Measurements from ENCODE around the gene PLCB1.

PLCB1 gene

GRCh38 chr20:8874437-8874836 is 742.4 kb downstream of the PLCB1 start:
- Mint-ChIP-seq H3K27ac (no peak overlapping the region), H3K4me3 (no peak overlapping the region)

DNA sequence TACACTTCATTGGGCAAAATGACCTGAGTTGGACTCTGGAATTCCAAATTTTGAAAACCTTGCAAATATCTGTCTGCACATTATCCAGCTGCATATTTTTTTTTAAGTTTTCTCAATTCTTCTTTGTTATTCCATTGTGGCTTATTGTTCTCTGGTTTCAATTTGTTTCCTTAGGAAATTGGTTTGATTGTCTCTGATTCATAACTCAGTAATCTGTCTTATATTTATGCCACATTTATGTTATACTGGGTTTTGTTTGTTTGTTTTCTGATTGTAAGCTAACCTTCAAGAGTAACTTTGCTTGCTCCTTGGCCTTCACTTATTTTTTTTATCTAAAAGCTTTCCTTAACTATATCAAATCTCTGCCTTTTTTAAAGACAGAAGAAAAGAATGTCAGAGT is 743.5 kb downstream of the PLCB1 start:
- no peak overlapping the region for H3K27ac Mint-ChIP-seq
- H3K36me3 Mint-ChIP-seq (ENCODE audit: low read depth), result no peaks in the 10 kb centered on the region
- no peaks in the 10 kb centered on the region for H3K27me3 Mint-ChIP-seq

More at GRCh38 chr20:8874437-8874836, 742.4 kb downstream of the PLCB1 start:
- intact Hi-C loops (cut with micrococcal nuclease), result no loop called here
- Mint-ChIP-seq H3K4me1 (ENCODE audit: low read depth) (no peaks in the 10 kb centered on the region), H3K36me3 (ENCODE audit: low read depth) (no peaks in the 10 kb centered on the region), H3K9me3 (no peaks in the 10 kb centered on the region), H3K27me3 (no peaks in the 10 kb centered on the region)

DNA sequence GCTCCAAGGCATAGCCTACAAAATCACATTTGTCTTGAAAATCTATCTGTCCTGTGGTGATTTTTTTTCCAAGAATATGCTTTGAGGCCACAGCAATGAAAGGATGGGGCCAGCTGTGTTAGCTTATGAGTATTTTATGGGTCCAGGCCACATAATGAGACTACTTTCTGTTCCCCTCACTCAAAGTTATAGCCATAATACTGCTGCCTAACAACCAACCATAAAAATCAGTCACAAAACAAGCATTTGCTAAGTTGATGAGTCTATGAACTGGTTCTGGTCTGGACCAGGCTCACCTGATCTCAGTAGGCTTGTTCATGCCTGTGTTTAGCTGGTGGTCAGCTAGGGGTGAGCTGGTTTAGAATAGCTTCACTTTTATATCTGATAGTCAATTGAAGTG is 744.3 kb downstream of the PLCB1 start:
- intact Hi-C loops (cut with micrococcal nuclease), result no loop called here
- Mint-ChIP-seq H3K9me3 (no peaks in the 10 kb centered on the region), H3K4me1 (ENCODE audit: low read depth) (no peaks in the 10 kb centered on the region), H3K27ac (no peak overlapping the region), H3K27me3 (no peaks in the 10 kb centered on the region), H3K4me3 (no peak overlapping the region), H3K36me3 (ENCODE audit: low read depth) (no peaks in the 10 kb centered on the region)

More for the DNA sequence above, 743.5 kb downstream of the PLCB1 start:
- intact Hi-C loops (cut with micrococcal nuclease), result no loop called here
- no peaks in the 10 kb centered on the region for H3K9me3 Mint-ChIP-seq
- no peaks in the 10 kb centered on the region for H3K4me1 Mint-ChIP-seq (ENCODE audit: low read depth)
- H3K4me3 Mint-ChIP-seq, result no peak overlapping the region

DNA sequence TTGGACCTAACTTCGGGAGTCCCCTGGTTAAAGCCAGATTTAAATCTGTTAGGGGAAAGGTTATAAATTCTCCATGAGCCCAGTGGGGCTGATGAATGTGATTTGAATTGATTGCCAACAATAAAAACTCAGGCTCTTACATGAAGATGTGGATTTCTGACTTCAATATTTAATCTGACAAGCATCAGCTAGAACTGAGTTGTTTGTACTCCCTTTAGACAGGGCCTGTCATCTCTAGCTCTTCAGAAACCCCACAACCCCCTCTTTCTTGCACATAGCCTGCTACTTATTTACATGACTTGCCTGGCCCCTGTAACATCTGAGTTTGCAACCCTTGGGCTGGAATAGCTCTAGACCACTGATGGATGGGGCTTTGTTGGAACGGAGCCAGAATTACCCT is 745.2 kb downstream of the PLCB1 start:
- no peak overlapping the region for H3K4me3 Mint-ChIP-seq
- H3K27me3 Mint-ChIP-seq, result no peaks in the 10 kb centered on the region
- no peak overlapping the region for H3K27ac Mint-ChIP-seq
- H3K4me1 Mint-ChIP-seq (ENCODE audit: low read depth), result no peaks in the 10 kb centered on the region
- no peaks in the 10 kb centered on the region for H3K9me3 Mint-ChIP-seq
- intact Hi-C loops (cut with micrococcal nuclease), result no loop called here
- H3K36me3 Mint-ChIP-seq (ENCODE audit: low read depth), result no peaks in the 10 kb centered on the region

- no peaks in the 10 kb centered on the region for H3K9me3 Mint-ChIP-seq
- no peak overlapping the region for H3K27ac Mint-ChIP-seq
- intact Hi-C loops (cut with micrococcal nuclease), result no loop called here
- no peaks in the 10 kb centered on the region for H3K27me3 Mint-ChIP-seq
- H3K4me3 Mint-ChIP-seq, result no peak overlapping the region
- H3K4me1 Mint-ChIP-seq (ENCODE audit: low read depth), result no peaks in the 10 kb centered on the region
- H3K36me3 Mint-ChIP-seq (ENCODE audit: low read depth), result no peaks in the 10 kb centered on the region
These were observed 747.6 kb downstream of the PLCB1 start for GRCh38 chr20:8879669-8880068.

GRCh38 chr20:8880085-8880853 is 748.2 kb downstream of the PLCB1 start:
- Mint-ChIP-seq H3K9me3 (no peaks in the 10 kb centered on the region), H3K36me3 (ENCODE audit: low read depth) (no peaks in the 10 kb centered on the region), H3K27me3 (no peaks in the 10 kb centered on the region), H3K27ac (no peak overlapping the region), H3K4me3 (no peak overlapping the region), H3K4me1 (ENCODE audit: low read depth) (no peaks in the 10 kb centered on the region)
- intact Hi-C loops (cut with micrococcal nuclease), result no loop called here

DNA sequence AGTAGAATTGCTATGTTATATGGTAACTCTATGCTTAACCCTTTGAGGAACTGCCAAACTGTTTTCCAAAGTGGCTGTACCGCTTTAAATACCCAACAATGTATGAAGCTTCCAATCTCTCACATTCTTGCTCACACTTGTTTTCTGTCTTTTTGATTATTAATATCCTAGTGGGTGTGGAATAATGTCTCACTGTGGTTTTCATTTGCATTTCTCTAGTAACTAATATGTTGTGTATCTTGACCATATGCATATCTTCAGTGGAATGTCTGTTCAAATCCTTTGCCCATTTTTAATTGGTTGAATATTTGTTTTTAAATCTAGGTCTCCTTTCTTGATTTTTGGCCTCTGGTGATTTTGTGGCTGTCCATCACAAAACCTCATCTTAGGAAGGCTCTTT is 759.0 kb downstream of the PLCB1 start:
- intact Hi-C loops (cut with micrococcal nuclease), result no loop called here
- no peak overlapping the region for H3K27ac Mint-ChIP-seq
- H3K4me1 Mint-ChIP-seq (ENCODE audit: low read depth), result no peaks in the 10 kb centered on the region
- no peaks in the 10 kb centered on the region for H3K36me3 Mint-ChIP-seq (ENCODE audit: low read depth)
- no peaks in the 10 kb centered on the region for H3K27me3 Mint-ChIP-seq
- no peak overlapping the region for H3K4me3 Mint-ChIP-seq
- peaks cover 33% of the 10 kb centered on the region for H3K9me3 Mint-ChIP-seq

DNA sequence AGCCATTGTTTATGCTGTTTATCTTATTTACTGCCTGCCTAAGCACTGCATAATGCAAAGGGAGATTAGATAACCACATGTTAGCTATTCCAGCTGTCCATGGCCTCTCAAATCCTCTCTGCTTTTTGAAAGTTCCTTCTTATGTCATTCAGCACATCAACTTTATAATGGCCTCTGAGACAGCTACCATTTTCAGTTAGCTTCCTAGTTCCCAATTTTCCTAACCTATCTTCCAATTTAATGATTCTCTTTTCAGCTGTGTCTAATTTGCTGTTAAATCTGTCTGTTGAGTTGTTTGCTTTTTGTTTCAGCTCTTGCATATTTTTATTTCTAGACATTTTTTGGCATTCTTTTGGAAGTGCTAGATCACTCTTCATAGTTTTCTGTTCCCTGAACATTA is 763.4 kb downstream of the PLCB1 start:
- no peaks in the 10 kb centered on the region for H3K36me3 Mint-ChIP-seq (ENCODE audit: low read depth)
- intact Hi-C loops (cut with micrococcal nuclease), result no loop called here
- no peak overlapping the region for H3K27ac Mint-ChIP-seq
- no peaks in the 10 kb centered on the region for H3K27me3 Mint-ChIP-seq
- H3K4me1 Mint-ChIP-seq (ENCODE audit: low read depth), result no peaks in the 10 kb centered on the region
- no peak overlapping the region for H3K4me3 Mint-ChIP-seq
- peaks cover 25% of the 10 kb centered on the region for H3K9me3 Mint-ChIP-seq

GRCh38 chr20:8898823-8899222 is 766.8 kb downstream of the PLCB1 start:
- Mint-ChIP-seq H3K27me3 (no peaks in the 10 kb centered on the region), H3K36me3 (ENCODE audit: low read depth) (no peaks in the 10 kb centered on the region), H3K27ac (no peak overlapping the region), H3K4me1 (ENCODE audit: low read depth) (no peaks in the 10 kb centered on the region), H3K9me3 (peaks cover 23% of the 10 kb centered on the region), H3K4me3 (no peak overlapping the region)
- intact Hi-C loops (cut with micrococcal nuclease), result no loop called here

GRCh38 chr20:8901237-8902025 is 769.4 kb downstream of the PLCB1 start:
- Mint-ChIP-seq H3K27ac (no peak overlapping the region), H3K4me3 (no peak overlapping the region), H3K4me1 (ENCODE audit: low read depth) (no peaks in the 10 kb centered on the region), H3K36me3 (ENCODE audit: low read depth) (no peaks in the 10 kb centered on the region), H3K9me3 (no peaks in the 10 kb centered on the region), H3K27me3 (no peaks in the 10 kb centered on the region)
- intact Hi-C loops (cut with micrococcal nuclease), result no loop called here

- intact Hi-C loops (cut with micrococcal nuclease), result no loop called here
- H3K9me3 Mint-ChIP-seq, result no peaks in the 10 kb centered on the region
- no peak overlapping the region for H3K27ac Mint-ChIP-seq
- H3K4me1 Mint-ChIP-seq (ENCODE audit: low read depth), result no peaks in the 10 kb centered on the region
- H3K27me3 Mint-ChIP-seq, result no peaks in the 10 kb centered on the region
- H3K4me3 Mint-ChIP-seq, result no peak overlapping the region
- no peaks in the 10 kb centered on the region for H3K36me3 Mint-ChIP-seq (ENCODE audit: low read depth)
These were observed 771.9 kb downstream of the PLCB1 start for GRCh38 chr20:8903655-8904605.

- Mint-ChIP-seq H3K36me3 (ENCODE audit: low read depth) (no peaks in the 10 kb centered on the region), H3K4me3 (no peak overlapping the region), H3K9me3 (no peaks in the 10 kb centered on the region), H3K27me3 (no peaks in the 10 kb centered on the region), H3K27ac (no peak overlapping the region), H3K4me1 (ENCODE audit: low read depth) (no peaks in the 10 kb centered on the region)
- intact Hi-C loops (cut with micrococcal nuclease), result no loop called here
These were observed 777.5 kb downstream of the PLCB1 start for GRCh38 chr20:8909596-8909995.

DNA sequence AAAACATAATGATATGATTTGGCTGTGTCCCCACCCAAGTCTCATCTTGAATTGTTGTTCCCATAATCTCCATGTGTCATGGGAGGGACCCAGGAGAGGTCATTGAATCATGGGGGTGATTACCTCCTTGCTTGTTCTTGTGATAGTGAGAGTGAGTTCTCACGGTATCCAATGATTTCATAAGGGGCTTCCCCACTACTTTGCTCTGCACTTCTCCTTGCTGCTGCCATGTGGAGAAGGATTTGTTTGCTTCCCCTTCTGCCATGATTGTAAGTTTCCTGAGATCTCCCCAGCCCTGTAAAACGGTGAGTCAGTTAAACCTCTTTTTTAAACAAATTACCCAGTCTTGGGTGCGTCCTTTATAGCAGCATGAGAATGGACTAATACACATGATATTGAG is 780.0 kb downstream of the PLCB1 start:
- Mint-ChIP-seq H3K27ac (no peak overlapping the region), H3K4me1 (ENCODE audit: low read depth) (no peaks in the 10 kb centered on the region), H3K9me3 (peaks cover 13% of the 10 kb centered on the region), H3K36me3 (ENCODE audit: low read depth) (no peaks in the 10 kb centered on the region), H3K27me3 (no peaks in the 10 kb centered on the region), H3K4me3 (no peak overlapping the region)
- intact Hi-C loops (cut with micrococcal nuclease), result loop anchor here (10.0 kb wide), 1 partner anchor 57 kb away; no protein-coding TSS in a partner anchor

DNA sequence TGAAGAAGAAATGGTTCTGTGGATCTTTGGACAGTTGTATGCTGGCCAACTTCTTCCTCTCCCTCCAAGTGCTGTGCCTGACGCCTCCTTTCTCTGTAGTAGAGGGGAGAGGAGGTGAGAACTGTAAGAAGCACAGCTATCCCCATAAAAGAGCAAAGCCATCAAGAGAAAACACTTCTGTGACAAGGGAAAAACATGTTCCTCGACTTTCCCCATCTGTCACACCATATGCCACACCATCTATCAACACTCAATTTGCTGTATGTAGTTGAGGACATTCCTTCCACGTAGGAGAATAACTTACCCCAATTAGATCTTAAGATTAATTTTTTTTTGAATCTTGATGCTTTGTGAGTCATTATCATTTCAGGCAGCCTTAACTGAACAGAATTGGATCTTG is 780.7 kb downstream of the PLCB1 start:
- intact Hi-C loops (cut with micrococcal nuclease), result loop anchor here (10.0 kb wide), 1 partner anchor 58 kb away; no protein-coding TSS in a partner anchor
- Mint-ChIP-seq H3K9me3 (peaks cover 13% of the 10 kb centered on the region), H3K4me3 (no peak overlapping the region), H3K36me3 (ENCODE audit: low read depth) (no peaks in the 10 kb centered on the region), H3K27ac (no peak overlapping the region), H3K4me1 (ENCODE audit: low read depth) (no peaks in the 10 kb centered on the region), H3K27me3 (no peaks in the 10 kb centered on the region)

All from dendritic cell treated with granulocyte-macrophage colony-stimulating factor and Interleukin-4, amounts not matched to agents 40 ng/mL and 50 ng/mL, for 4 days (primary cell).